ENCODE measurements around the gene AP5Z1. TPM values are rescaled to one million over a fixed set of nuclear protein-coding genes. Genes with fewer than 3 reads are reported as not detected.

Gene AP5Z1
- total and polyA plus RNA-seq, 2 of the 4 experiments (the other 2 are of a cell fraction), result 9.7 to 38.7 TPM

DNA sequence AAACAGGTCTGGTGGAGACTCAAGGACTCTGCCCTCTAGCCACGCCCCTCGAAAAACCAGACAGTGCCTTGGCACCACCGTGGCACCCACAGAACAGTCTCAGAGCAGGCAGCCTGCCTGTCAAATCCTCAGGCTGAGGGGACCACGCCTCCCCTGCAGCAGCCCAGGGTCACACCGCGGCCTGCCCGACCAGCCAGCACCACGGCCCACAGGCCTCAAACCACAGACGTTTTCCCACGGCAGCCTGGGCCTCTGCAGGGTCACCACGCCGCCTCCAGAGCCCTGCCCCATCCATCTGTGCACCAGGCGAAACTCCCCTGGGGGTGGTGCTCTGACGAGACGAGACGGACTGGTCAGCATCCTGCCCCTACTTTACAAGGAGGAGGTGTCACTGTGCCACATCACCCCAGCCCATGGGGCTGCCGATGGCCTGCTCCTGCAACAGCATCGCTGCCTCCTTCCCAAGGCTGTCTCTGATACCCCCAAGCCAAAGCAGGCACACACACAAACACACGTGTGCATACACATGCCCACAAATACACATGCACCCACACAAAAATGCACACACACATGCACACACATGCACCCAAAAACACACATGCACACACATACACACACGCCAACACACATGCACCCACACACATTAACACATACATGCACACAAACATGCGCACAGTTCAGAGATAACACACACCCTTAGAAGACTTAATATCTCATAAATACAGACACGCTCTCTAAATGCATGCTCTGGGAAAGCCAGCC lies 61.8 kb downstream of the AP5Z1 start:
- Histone ChIP-seq H3K9ac (ENCODE audit: low read depth, low read length) (no peak overlapping the region), H2AFZ (replicated peaks; ENCODE audit: low read length, poor library complexity) (no peak overlapping the region), H2AK5ac (ENCODE audit: low read depth, low read length) (no peak overlapping the region), H3K9me1 (ENCODE audit: insufficient read depth, low read length) (no peaks in the 10 kb centered on the region), H4K8ac (ENCODE audit: low read depth in 2 of 2, low read length in 2 of 2) (no peak overlapping the region), H3K79me1 (ENCODE audit: low read depth in 1 of 2, low read length in 2 of 2) (no peaks in the 10 kb centered on the region), H3K9me3 (ENCODE audit: control insufficient read depth, insufficient read depth, low read length) (no peaks in the 10 kb centered on the region), H4K5ac (ENCODE audit: low read depth, low read length) (no peak overlapping the region), H2BK5ac (ENCODE audit: low read depth, low read length, poor library complexity, severe bottlenecking) (no peak overlapping the region), H3K4ac (ENCODE audit: low read depth, low read length) (no peak overlapping the region), H3K4me1 (ENCODE audit: control insufficient read depth, insufficient read depth, low read length) (peaks cover 2% of the 10 kb centered on the region; the same call in 1 of the 2 replicates), H3K36me3 (ENCODE audit: control insufficient read depth, insufficient read depth, low read length) (no peaks in the 10 kb centered on the region), H3K27ac (ENCODE audit: insufficient read depth, low read length) (no peak overlapping the region), H4K91ac (ENCODE audit: insufficient read depth, low read depth, low read length) (no peak overlapping the region), H2BK120ac (ENCODE audit: low read depth, low read length) (no peak overlapping the region), H2BK20ac (ENCODE audit: low read depth, low read length) (no peak overlapping the region), H3K18ac (ENCODE audit: low read depth, low read length) (no peak overlapping the region), H2BK15ac (ENCODE audit: low read depth, low read length) (no peak overlapping the region), H3K4me3 (ENCODE audit: insufficient read depth, low read depth, low read length) (no peak overlapping the region), H3K27me3 (ENCODE audit: control insufficient read depth, insufficient read depth, low read length) (peaks cover 1% of the 10 kb centered on the region; the same call in 1 of the 2 replicates), H2AK9ac (replicated peaks; ENCODE audit: low read depth, low read length, poor library complexity) (no peak overlapping the region), H3K23ac (ENCODE audit: low read depth, low read length) (no peak overlapping the region), H3K56ac (ENCODE audit: extremely low read depth, insufficient read depth, low read length) (no peak overlapping the region), H3K14ac (replicated peaks; ENCODE audit: low read depth, low read length) (no peak overlapping the region), H4K20me1 (ENCODE audit: insufficient read depth, low read length) (no peaks in the 10 kb centered on the region), H3K4me2 (ENCODE audit: low read depth, low read length) (no peak overlapping the region)
- ChIA-PET POLR2A (ENCODE audit: unreplicated experiment) (no interaction called here), CTCF (no interaction called here)
- no peak; the same call in 1 of the 2 replicates for ATAC-seq (ENCODE audit: low read depth)
- 58% methylated on average over 8 of the region's 22 CpGs; no CpG with 5 or more reads in 1 of the 2 experiments for WGBS, 2 experiments (ENCODE audit: extremely low coverage in 2 of 2, insufficient read length in 1 of 2)
- BruUV-seq (replicated peaks), result no TSS peak
- in situ Hi-C loops (cut with MboI; ENCODE audit: low sequenced_read_pairs) (no loop called here), intact Hi-C loops (cut with micrococcal nuclease) (no loop called here), dilution Hi-C loops (cut with HindIII; ENCODE audit: low sequenced_read_pairs, unreplicated experiment) (no loop called here)
- no peak for DNase-seq
- TF ChIP-seq, protein P1, sequence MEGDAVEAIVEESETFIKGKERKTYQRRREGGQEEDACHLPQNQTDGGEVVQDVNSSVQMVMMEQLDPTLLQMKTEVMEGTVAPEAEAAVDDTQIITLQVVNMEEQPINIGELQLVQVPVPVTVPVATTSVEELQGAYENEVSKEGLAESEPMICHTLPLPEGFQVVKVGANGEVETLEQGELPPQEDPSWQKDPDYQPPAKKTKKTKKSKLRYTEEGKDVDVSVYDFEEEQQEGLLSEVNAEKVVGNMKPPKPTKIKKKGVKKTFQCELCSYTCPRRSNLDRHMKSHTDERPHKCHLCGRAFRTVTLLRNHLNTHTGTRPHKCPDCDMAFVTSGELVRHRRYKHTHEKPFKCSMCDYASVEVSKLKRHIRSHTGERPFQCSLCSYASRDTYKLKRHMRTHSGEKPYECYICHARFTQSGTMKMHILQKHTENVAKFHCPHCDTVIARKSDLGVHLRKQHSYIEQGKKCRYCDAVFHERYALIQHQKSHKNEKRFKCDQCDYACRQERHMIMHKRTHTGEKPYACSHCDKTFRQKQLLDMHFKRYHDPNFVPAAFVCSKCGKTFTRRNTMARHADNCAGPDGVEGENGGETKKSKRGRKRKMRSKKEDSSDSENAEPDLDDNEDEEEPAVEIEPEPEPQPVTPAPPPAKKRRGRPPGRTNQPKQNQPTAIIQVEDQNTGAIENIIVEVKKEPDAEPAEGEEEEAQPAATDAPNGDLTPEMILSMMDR (conservative IDR thresholded peaks at IDR 0.05; ENCODE audit: low read depth, low read length), result no peak
- no peak for TF ChIP-seq MAZ (IDR thresholded peaks at IDR 0.05; ENCODE audit: borderline replicate concordance, low read depth, low read length)
- TF ChIP-seq CHD1 (IDR thresholded peaks at IDR 0.05; ENCODE audit: low read depth, low read length), result no peak
- no peak for TF ChIP-seq BHLHE40 (IDR thresholded peaks at IDR 0.05; ENCODE audit: low read depth, low read length)
- TF ChIP-seq, protein P2, sequence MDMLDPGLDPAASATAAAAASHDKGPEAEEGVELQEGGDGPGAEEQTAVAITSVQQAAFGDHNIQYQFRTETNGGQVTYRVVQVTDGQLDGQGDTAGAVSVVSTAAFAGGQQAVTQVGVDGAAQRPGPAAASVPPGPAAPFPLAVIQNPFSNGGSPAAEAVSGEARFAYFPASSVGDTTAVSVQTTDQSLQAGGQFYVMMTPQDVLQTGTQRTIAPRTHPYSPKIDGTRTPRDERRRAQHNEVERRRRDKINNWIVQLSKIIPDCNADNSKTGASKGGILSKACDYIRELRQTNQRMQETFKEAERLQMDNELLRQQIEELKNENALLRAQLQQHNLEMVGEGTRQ (IDR thresholded peaks at IDR 0.05; ENCODE audit: low read depth, low read length), result no peak
- no peak for TF ChIP-seq MAFK (IDR thresholded peaks at IDR 0.05; ENCODE audit: low read depth, low read length)
- TF ChIP-seq SMC3 (IDR thresholded peaks at IDR 0.05; ENCODE audit: low read depth, low read length), result no peak
- TF ChIP-seq RCOR1 (IDR thresholded peaks at IDR 0.05; ENCODE audit: insufficient replicate concordance, low read length), result no peak
